H1 (cell line): ENCODE measurements around the gene C19orf18. TPM values are rescaled to one million over a fixed set of nuclear protein-coding genes. Genes with fewer than 3 reads are reported as not detected.

Experiments
- POLR2AphosphoS5 ChIP-seq: IDR thresholded peaks from 2 replicates; pipeline ENCODE4 v1.6.1; 2011; ENCODE audit warnings: low read depth, low read length
- polyA plus RNA-seq, 7 experiments: library from polyadenylated mRNA; depleted of rRNA in 3 of 7; stranded (reverse) in 5 of 7; unstranded in 2 of 7; fragments of >200 nt in 5 of 7; fragments of 200-250 nt in 2 of 7; gene quantifications; 1 replicate in 5 of 7; 2 replicates in 1 of 7; 4 replicates in 1 of 7; pipeline versions ENCODE4 v1.2.1 to v1.2.3, GENCODE V29; 2011 to 2013; ENCODE audit warnings: missing spikeins in 2 of 7, mixed read lengths in 2 of 7
- total RNA-seq: library from RNA; stranded (reverse); fragmentation: NEBNext Ultra II Directional; extraction: Animal tissue kit (Norgen Biotek cat#: 25700); gene quantifications from 2 replicates; pipeline ENCODE4 v1.2.1, GENCODE V29; 2021

Gene C19orf18
- total and polyA plus RNA-seq, 2 of the 8 experiments (the other 6 are each of a cell fraction or from before 2014, with no cell fraction given) = 0.12 to 0.99 TPM

DNA sequence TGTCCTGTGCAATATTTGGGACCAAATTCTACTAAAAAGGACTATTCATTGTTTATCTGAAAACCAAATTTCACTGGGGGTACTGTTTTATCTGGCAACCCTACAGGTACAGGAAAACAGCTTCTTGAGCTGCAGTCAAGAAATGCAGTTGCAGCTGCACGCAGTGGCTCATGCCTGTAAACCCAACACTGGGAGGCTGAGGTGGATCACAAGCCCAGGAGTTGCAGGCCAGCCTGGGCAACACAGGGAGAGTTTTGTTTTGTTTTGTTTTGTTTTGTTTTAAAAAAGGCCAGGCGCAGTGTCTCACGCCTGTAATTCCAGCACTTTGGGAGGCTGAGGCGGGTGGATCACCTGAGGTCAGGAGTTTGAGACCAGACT is 47.9 kb upstream of the C19orf18 start (continued):
- TF ChIP-seq POLR2AphosphoS5 = no peak
